Peyer's patch (tissue), 4 donors: Measurements from ENCODE around the gene SRM. TPM values are rescaled to one million over a fixed set of nuclear protein-coding genes. Genes with fewer than 3 reads are reported as not detected.
"Not testable (repeated sequence)": the region's sequence is repeated elsewhere in the genome, so short reads cannot be mapped to it uniquely, and the experiment has no call there.

Source experiments
- DNase-seq, 3 donors: peaks; one replicate each; pipeline ENCODE4 v3.0.0-alpha.2; 2017 to 2019
- H3K27ac ChIP-seq, 4 donors: fragments of 200-600 bp; sonication (generic); one replicate each; pipeline ENCODE4 v1.5.1; 2016 to 2019
- H3K27me3 ChIP-seq, 2 donors: fragments of 200-600 bp; sonication (generic); one replicate each; pipeline ENCODE4 v1.5.1; 2019
- H3K36me3 ChIP-seq, 3 donors: fragments of 200-600 bp; sonication (generic); one replicate each; pipeline ENCODE4 v1.5.1; 2016 to 2019
- H3K4me1 ChIP-seq, 4 donors: fragments of 200-600 bp; sonication (generic); one replicate each; pipeline ENCODE4 v1.5.1; 2016 to 2019
- H3K4me3 ChIP-seq, 4 donors: fragments of 200-600 bp; sonication (generic); 1 replicate in 3 of 4; 2 replicates in 1 of 4; pipeline ENCODE4 v1.5.1; 2016 to 2019; ENCODE audit warnings: mild to moderate bottlenecking in 1 of 4
- H3K9me3 ChIP-seq, 4 donors: fragments of 200-600 bp; sonication (generic); one replicate each; pipeline ENCODE4 v1.5.1; 2016 to 2019; ENCODE audit warnings: mild to moderate bottlenecking in 1 of 4
- POLR2A ChIP-seq, 2 donors: fragments of 450-650 bp; IDR thresholded peaks; one replicate each; pipeline ENCODE4 v1.5.1; 2017; ENCODE audit warnings: antibody characterized with exemption in 2 of 2, mild to moderate bottlenecking in 2 of 2, moderate library complexity in 2 of 2
- total RNA-seq, 4 donors: library from RNA; depleted of rRNA; stranded (reverse); fragments of >200 nt; gene quantifications; one replicate each; pipeline ENCODE4 v1.1.0, GENCODE V29; 2016
- TF ChIP-seq, protein P1 (sequence below), 6 experiments: fragments of 450-650 bp in 4 of 6; fragments of 200-600 bp in 2 of 6; sonication (generic) in 1 of 6; IDR thresholded peaks; one replicate each; pipeline ENCODE4 v1.5.1; 2017 to 2019; ENCODE audit warnings: antibody characterized with exemption in 6 of 6, mild to moderate bottlenecking in 3 of 6, moderate library complexity in 1 of 6

The SRM gene
- total RNA-seq, 4 donors from 2014 or later, result 9.3 to 38.6 (median 19.8) TPM

DNA sequence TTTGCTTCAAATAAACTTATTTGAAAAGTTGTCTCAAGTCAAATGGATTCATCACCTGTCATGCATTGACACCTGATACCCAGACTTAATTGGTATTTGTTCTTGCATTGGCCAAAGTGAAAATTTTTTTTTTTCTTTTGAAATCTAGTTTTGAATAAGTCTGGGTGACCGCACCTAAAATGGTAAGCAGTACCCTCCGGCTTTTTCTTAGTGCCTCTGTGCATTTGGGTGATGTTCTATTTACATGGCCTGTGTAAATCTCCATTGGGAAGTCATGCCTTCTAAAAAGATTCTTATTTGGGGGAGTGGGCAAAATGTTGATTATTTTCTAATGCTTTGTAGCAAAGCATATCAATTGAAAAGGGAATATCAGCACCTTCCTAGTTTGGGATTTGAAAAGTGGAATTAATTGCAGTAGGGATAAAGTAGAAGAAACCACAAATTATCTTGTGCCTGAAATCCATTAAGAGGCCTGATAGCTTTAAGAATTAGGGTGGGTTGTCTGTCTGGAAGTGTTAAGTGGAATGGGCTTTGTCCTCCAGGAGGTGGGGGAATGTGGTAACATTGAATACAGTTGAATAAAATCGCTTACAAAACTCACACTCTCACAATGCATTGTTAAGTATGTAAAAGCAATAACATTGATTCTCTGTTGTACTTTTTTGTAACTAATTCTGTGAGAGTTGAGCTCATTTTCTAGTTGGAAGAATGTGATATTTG lies 35.5 kb downstream of the SRM start:
- Histone ChIP-seq H3K27ac (no peak overlapping the region), H3K4me1 (no peaks in the 10 kb centered on the region), H3K27me3 (no peaks in the 10 kb centered on the region), H3K9me3 (no peaks in the 10 kb centered on the region), H3K36me3 (peaks cover 0 to 80% (median 7%) of the 10 kb centered on the region in 3 donors), H3K4me3 (no peak overlapping the region)
- TF ChIP-seq, protein P1, sequence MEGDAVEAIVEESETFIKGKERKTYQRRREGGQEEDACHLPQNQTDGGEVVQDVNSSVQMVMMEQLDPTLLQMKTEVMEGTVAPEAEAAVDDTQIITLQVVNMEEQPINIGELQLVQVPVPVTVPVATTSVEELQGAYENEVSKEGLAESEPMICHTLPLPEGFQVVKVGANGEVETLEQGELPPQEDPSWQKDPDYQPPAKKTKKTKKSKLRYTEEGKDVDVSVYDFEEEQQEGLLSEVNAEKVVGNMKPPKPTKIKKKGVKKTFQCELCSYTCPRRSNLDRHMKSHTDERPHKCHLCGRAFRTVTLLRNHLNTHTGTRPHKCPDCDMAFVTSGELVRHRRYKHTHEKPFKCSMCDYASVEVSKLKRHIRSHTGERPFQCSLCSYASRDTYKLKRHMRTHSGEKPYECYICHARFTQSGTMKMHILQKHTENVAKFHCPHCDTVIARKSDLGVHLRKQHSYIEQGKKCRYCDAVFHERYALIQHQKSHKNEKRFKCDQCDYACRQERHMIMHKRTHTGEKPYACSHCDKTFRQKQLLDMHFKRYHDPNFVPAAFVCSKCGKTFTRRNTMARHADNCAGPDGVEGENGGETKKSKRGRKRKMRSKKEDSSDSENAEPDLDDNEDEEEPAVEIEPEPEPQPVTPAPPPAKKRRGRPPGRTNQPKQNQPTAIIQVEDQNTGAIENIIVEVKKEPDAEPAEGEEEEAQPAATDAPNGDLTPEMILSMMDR (IDR thresholded peaks at IDR 0.05), result no peak
- no peak for TF ChIP-seq POLR2A (IDR thresholded peaks at IDR 0.05)
- DNase-seq, result no peak

DNA sequence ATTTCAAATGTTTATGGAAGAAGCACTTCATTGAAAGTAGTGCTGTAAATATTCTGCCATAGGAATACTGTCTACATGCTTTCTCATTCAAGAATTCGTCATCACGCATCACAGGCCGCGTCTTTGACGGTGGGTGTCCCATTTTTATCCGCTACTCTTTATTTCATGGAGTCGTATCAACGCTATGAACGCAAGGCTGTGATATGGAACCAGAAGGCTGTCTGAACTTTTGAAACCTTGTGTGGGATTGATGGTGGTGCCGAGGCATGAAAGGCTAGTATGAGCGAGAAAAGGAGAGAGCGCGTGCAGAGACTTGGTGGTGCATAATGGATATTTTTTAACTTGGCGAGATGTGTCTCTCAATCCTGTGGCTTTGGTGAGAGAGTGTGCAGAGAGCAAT lies 36.6 kb downstream of the SRM start:
- Histone ChIP-seq H3K27me3 (no peaks in the 10 kb centered on the region), H3K36me3 (peaks cover 0 to 91% (median 7%) of the 10 kb centered on the region in 3 donors), H3K9me3 (no peaks in the 10 kb centered on the region), H3K4me3 (no peak overlapping the region), H3K4me1 (no peaks in the 10 kb centered on the region), H3K27ac (no peak overlapping the region)
- no peak for DNase-seq
- TF ChIP-seq, protein P1 (IDR thresholded peaks at IDR 0.05), result no peak
- no peak for TF ChIP-seq POLR2A (IDR thresholded peaks at IDR 0.05)

DNA sequence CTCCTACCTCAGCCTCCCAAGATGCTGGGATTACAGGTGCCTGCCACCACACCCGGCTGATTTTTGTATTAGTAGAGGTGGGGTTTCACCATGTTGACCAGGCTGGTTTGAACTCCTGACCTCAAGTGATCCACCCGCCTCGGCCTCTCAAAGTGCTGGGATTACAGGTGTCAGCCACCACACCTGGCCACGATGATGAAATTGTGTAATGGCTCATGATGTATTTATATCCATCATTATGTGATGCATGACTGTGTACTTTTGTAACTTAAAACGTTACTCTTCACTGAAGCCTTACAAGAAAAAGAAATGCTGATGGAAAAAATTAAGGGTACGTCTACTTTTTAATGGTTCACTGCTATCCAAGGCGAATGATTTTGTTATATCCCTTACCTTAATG lies 39.8 kb downstream of the SRM start:
- Histone ChIP-seq H3K4me1 (peaks cover 0 to 17% (median 0%) of the 10 kb centered on the region in 4 donors), H3K27ac (no peak overlapping the region), H3K4me3 (no peak overlapping the region), H3K27me3 (no peaks in the 10 kb centered on the region), H3K36me3 (peaks cover 0 to 98% (median 7%) of the 10 kb centered on the region in 3 donors), H3K9me3 (no peaks in the 10 kb centered on the region)
- no peak for TF ChIP-seq POLR2A (IDR thresholded peaks at IDR 0.05)
- TF ChIP-seq, protein P1 (IDR thresholded peaks at IDR 0.05), result no peak
- no peak for DNase-seq

DNA sequence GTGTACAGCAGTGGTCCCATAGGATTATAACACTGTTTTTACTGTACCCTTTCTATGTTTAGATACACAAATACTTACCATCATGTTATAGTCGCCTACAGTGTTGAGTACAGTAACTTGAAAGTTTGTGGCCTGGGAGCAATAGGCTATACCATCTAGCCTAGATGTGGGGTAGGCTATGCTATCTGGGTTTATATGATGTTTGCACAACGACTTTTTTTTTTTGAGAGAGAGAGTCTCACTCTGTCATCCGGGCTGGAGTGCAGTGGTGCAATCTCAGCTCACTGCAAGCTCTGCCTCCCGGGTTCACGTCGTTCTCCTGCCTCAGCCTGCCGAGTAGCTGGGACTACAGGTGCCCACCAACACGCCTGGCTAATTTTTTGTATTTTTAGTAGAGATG lies 40.5 kb downstream of the SRM start:
- peaks cover 0 to 100% (median 9%) of the 10 kb centered on the region in 3 donors for H3K36me3 ChIP-seq
- DNase-seq, H3K27me3 ChIP-seq, H3K27ac ChIP-seq, H3K4me3 ChIP-seq, H3K9me3 ChIP-seq: not testable (repeated sequence)
- peaks cover 0 to 23% (median under 1%) of the 10 kb centered on the region in 4 donors for H3K4me1 ChIP-seq

DNA sequence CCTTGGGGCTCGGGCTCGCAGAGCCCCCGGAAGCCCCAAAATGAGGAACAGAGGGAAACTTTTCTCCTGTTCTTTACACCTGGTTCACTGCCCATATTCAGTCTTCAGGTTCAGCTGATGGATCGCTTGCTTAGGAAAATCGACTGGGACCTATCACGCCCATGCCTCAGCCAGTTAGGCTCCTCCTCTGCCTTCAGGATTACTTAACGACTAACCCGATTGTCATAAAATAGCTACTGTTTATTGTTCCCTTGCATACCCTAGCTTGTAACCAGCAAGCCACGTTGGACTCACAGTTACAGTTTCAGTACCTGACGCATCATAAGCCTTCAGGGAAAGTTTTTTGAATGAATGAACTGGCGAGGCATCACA lies 46.7 kb downstream of the SRM start:
- Histone ChIP-seq H3K36me3 (peaks cover 0 to 46% (median 3%) of the 10 kb centered on the region in 3 donors), H3K9me3 (no peaks in the 10 kb centered on the region), H3K27ac (peak overlapping the region; percentile 95 to 99 (median 96)), H3K4me3 (peak overlapping the region; percentile 80 to 100 (median 94)), H3K27me3 (no peaks in the 10 kb centered on the region), H3K4me1 (peaks cover 0 to 34% (median 9%) of the 10 kb centered on the region in 4 donors)
- TF ChIP-seq, protein P1 (IDR thresholded peaks at IDR 0.05), result no peak
- no peak for TF ChIP-seq POLR2A (IDR thresholded peaks at IDR 0.05)
- DNase-seq, result no peak

DNA sequence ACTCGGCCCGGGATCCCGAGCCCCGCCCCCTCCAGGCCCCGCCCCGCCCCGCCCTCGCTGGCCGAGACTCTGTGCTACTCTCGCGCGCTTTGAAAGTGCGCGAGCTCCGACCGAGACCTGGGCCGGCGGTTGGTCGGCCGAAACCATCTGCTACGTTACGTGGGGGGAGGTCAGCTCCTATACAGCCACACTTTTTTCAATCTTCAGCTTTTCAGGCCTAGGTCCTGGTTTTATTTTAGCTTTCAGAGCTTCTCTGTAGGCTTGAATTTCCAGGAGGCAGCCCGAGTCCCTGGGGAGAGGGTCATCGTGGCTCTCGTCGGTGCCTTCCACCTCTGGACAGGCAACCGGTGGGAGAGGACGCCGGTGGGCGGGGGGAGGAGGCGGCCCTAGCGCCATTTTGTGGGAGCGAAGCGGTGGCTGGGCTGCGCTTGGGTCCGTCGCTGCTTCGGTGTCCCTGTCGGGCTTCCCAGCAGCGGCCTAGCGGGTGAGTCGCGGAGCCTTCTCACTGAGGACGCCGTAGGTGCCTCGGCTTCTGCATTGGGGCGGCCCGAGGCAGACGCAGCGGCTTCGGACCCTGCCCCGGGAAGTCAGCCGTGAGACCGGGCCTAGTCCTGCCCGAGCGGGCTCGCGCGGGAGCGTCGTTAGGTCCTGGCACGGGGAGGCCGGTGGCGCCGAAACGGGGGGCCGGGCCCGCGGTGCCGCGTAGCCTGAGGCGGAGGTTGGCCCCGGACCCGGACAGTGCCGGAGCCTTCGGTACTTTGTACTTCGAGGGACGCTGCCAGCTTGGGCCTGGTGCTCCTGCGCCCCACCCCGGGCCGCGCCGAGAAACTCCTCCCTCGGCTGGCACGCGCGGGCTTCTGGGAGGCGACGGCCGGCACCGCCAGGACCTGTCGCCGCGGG lies 47.3 kb downstream of the SRM start, which contains the start of gene TARDBP:
TARDBP (plus strand) TSS at position 395 of the 900 bp plus-strand sequence. CDS start 1,074 bp downstream, outside the sequence.
- no peaks in the 10 kb centered on the region for H3K27me3 ChIP-seq
- no peaks in the 10 kb centered on the region for H3K9me3 ChIP-seq
- peak; percentile 84 to 91 for TF ChIP-seq POLR2A (IDR thresholded peaks at IDR 0.05)
- TF ChIP-seq, protein P1 (IDR thresholded peaks at IDR 0.05), result peak in 1 of 6 experiments; percentile 8
- DNase-seq, result peak; percentile 83 to 94 (median 93)
- H3K4me1 ChIP-seq, result peaks cover 0 to 34% (median 9%) of the 10 kb centered on the region in 4 donors
- peaks cover 0 to 40% (median 3%) of the 10 kb centered on the region in 3 donors for H3K36me3 ChIP-seq
- H3K27ac ChIP-seq, result peak within 1 kb of the TSS; percentile 95 to 99 (median 96)
- H3K4me3 ChIP-seq, result peak within 1 kb of the TSS; percentile 80 to 100 (median 94)
